HEK293T (cell line): ENCODE data around the gene WDR37.
"Not testable (repeated sequence)": the region's sequence is repeated elsewhere in the genome, so short reads cannot be mapped to it uniquely, and the experiment has no call there.

Source experiments
- CTCF ChIA-PET: fragments of 350-600 bp; formaldehyde crosslinking; extraction: SDS; loops from one replicate; lab custom pipeline; 2021; ENCODE audit warnings: antibody characterized with exemption, inconsistent platforms; lab: Yijun Ruan, JAX
- POLR2A ChIA-PET: fragments of 350-600 bp; formaldehyde crosslinking; extraction: SDS; loops from one replicate; lab custom pipeline; 2020; ENCODE audit warnings: antibody characterized with exemption, inconsistent platforms; lab: Yijun Ruan, JAX
- DNase-seq: peaks from one replicate; pipeline ENCODE4 v3.0.0; 2012; ENCODE audit warnings: mixed read lengths; ENCODE audit errors: extremely low spot score
- ARNT ChIP-seq: fragments of 450-650 bp; IDR thresholded peaks from 2 replicates; pipeline ENCODE4 v1.6.1; 2017; ENCODE audit warnings: mild to moderate bottlenecking
- BHLHE40 ChIP-seq: fragments of 450-650 bp; IDR thresholded peaks from 2 replicates; pipeline ENCODE4 v1.6.1; 2016; ENCODE audit warnings: mild to moderate bottlenecking, moderate library complexity, borderline replicate concordance
- CTBP1 ChIP-seq: fragments of 450-650 bp; IDR thresholded peaks from 2 replicates; pipeline ENCODE4 v1.6.1; 2016; ENCODE audit warnings: borderline replicate concordance
- ELF4 ChIP-seq: fragments of 450-650 bp; IDR thresholded peaks from 2 replicates; pipeline ENCODE4 v1.6.1; 2017; ENCODE audit warnings: antibody characterized with exemption
- FOXA1 ChIP-seq: fragments of 450-650 bp; IDR thresholded peaks from 2 replicates; pipeline ENCODE4 v1.6.1; 2016; ENCODE audit warnings: mild to moderate bottlenecking
- FOXK2 ChIP-seq: fragments of 450-650 bp; IDR thresholded peaks from 2 replicates; pipeline ENCODE4 v1.6.1; 2016; ENCODE audit warnings: mild to moderate bottlenecking
- FOXM1 ChIP-seq: fragments of 450-650 bp; IDR thresholded peaks from 2 replicates; pipeline ENCODE4 v1.6.1; 2017; ENCODE audit warnings: mild to moderate bottlenecking, borderline replicate concordance
- HDGF ChIP-seq: fragments of 450-650 bp; IDR thresholded peaks from 2 replicates; pipeline ENCODE4 v1.6.1; 2017; ENCODE audit warnings: antibody characterized with exemption, borderline replicate concordance
- L3MBTL2 ChIP-seq: fragments of 450-650 bp; conservative IDR thresholded peaks from 2 replicates; pipeline ENCODE4 v1.6.1; 2016; ENCODE audit warnings: mild to moderate bottlenecking
- LEF1 ChIP-seq: fragments of 450-650 bp; IDR thresholded peaks from 2 replicates; pipeline ENCODE4 v1.6.1; 2017; ENCODE audit warnings: mild to moderate bottlenecking, borderline replicate concordance
- NFRKB ChIP-seq: fragments of 450-650 bp; IDR thresholded peaks from 2 replicates; pipeline ENCODE4 v1.6.1; 2016; ENCODE audit warnings: mild to moderate bottlenecking, moderate library complexity
- PKNOX1 ChIP-seq: fragments of 450-650 bp; IDR thresholded peaks from 2 replicates; pipeline ENCODE4 v1.6.1; 2016
- SP1 ChIP-seq: fragments of 450-650 bp; IDR thresholded peaks from 2 replicates; pipeline ENCODE4 v1.6.1; 2017
- SUZ12 ChIP-seq: fragments of 450-650 bp; IDR thresholded peaks from 2 replicates; pipeline ENCODE4 v1.6.1; 2016; ENCODE audit warnings: mild to moderate bottlenecking
- TARDBP ChIP-seq: fragments of 450-650 bp; IDR thresholded peaks from 2 replicates; pipeline ENCODE4 v1.6.1; 2016
- ZNF384 ChIP-seq: fragments of 450-650 bp; IDR thresholded peaks from 2 replicates; pipeline ENCODE4 v1.6.1; 2016

Gene WDR37

DNA sequence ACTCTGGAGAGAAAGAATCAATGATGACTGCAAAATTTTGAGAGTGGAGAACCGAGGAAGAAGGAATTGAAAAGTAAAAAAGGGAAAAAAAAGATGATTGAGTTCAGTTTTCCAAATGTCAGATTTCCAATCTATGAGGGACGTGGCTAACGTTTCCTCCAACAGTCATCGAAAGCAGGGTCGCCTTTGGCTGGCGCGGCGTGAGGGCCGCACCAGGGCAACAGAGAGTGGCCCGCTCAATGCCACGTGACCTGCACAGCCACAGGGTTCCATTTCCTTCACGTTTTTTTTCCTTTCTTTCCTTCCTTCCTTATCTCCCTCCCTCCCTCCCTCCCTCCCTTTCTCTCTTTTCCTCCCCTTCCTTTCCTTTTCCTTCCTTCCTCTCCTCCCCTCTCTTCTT lies 101.9 kb downstream of the WDR37 start:
- TF ChIP-seq FOXA1 (no peak), CTBP1 (no peak), LEF1 (no peak), FOXK2 (no peak), HDGF (no peak), BHLHE40 (no peak), NFRKB (no peak)
- ChIA-PET POLR2A (no interaction called here), CTCF (no interaction called here)
- DNase-seq: no peak

GRCh38 chr10:1158536-1158935 lies 102.4 kb downstream of the WDR37 start:
- POLR2A ChIA-PET, DNase-seq, CTCF ChIA-PET: not testable (repeated sequence)

DNA sequence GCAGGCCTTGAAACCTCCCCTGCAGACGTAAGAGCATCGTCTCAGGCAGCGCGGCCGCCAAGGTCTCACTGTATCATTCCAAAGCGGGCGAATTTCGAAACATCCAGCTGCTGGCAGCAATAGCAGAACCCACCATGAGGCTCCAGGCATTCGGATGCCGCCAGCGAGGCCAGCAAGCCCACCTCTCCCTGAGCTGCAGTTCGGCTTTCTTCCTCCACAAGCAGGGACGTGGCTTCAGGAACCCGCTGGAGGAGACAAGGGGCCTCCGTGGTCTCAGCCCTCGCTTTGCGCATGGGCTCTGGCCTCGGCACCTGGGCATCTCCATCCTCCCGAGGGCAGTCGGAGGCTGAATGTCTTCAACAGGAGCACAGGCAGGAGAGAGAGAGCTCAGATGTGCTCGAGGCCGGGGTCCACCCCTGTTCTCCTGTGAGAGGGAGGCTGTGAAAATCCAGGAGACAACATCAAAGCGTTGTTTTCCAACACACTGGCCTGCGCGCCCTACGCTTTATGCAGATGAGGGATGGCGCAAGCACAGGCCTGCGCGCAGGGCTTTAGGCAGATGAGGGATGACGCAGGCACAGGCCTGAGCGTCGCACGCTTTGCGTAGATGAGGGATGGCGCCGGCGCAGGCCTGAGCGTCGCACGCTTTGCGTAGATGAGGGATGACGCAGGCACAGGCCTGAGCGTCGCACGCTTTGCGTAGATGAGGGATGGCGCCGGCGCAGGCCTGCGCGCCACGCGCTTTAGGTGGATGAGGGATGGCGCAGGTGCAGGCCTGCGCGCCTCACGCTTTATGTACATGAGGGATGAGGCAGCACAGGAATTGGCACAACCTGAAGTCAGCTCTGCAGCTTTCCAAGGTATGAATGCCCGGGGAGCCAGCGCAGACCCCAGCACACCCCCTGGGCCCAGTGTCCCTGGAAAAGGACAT lies 103.2 kb downstream of the WDR37 start:
- CTCF ChIA-PET: interaction anchor here (0.7 kb wide), 1 partner anchor 571 kb away, joined by 9 read pairs; no protein-coding TSS in a partner anchor
- no peak for TF ChIP-seq ELF4
- no peak for TF ChIP-seq NFRKB
- TF ChIP-seq TARDBP: no peak
- no peak for TF ChIP-seq ARNT
- TF ChIP-seq PKNOX1: no peak
- no peak for TF ChIP-seq CTBP1
- no peak for TF ChIP-seq FOXA1
- no peak for TF ChIP-seq FOXK2

GRCh38 chr10:1160561-1161314 lies 104.6 kb downstream of the WDR37 start:
- CTCF ChIA-PET: interaction anchor here (0.7 kb wide), 1 partner anchor 572 kb away, joined by 9 read pairs; no protein-coding TSS in a partner anchor
- DNase-seq: no peak
- POLR2A ChIA-PET: interaction anchor here (0.6 kb wide), 1 partner anchor 107 kb away, joined by 3 read pairs; no protein-coding TSS in a partner anchor
- TF ChIP-seq TARDBP (no peak), CTBP1 (no peak), ARNT (no peak), L3MBTL2 (no peak), ELF4 (no peak), BHLHE40 (no peak), FOXK2 (no peak), PKNOX1 (no peak), HDGF (no peak), SUZ12 (no peak), FOXM1 (no peak), FOXA1 (no peak), SP1 (no peak), NFRKB (no peak), ZNF384 (no peak)

More for the DNA sequence above, 103.2 kb downstream of the WDR37 start:
- POLR2A ChIA-PET: interaction anchor here (0.6 kb wide), 1 partner anchor 106 kb away, joined by 3 read pairs; no protein-coding TSS in a partner anchor
- DNase-seq: no peak

DNA sequence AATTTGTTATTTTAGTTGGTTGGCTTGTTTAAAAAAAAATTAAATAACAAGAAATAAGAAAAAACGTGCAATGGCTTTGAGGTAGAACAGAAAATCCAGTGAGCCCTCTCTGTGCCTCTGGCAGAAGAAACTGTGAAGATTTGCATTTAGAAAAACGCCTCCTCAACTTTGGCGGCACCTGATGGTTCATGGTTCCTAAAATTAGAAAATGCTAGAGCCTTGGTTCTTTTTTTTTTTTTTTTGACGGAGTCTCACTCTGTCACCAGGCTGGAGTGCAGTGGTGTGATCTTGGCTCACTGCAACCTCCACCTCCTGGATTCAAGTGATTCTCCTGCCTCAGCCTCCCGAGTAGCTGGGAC lies 105.1 kb downstream of the WDR37 start:
- DNase-seq, POLR2A ChIA-PET, CTCF ChIA-PET: not testable (repeated sequence)

DNA sequence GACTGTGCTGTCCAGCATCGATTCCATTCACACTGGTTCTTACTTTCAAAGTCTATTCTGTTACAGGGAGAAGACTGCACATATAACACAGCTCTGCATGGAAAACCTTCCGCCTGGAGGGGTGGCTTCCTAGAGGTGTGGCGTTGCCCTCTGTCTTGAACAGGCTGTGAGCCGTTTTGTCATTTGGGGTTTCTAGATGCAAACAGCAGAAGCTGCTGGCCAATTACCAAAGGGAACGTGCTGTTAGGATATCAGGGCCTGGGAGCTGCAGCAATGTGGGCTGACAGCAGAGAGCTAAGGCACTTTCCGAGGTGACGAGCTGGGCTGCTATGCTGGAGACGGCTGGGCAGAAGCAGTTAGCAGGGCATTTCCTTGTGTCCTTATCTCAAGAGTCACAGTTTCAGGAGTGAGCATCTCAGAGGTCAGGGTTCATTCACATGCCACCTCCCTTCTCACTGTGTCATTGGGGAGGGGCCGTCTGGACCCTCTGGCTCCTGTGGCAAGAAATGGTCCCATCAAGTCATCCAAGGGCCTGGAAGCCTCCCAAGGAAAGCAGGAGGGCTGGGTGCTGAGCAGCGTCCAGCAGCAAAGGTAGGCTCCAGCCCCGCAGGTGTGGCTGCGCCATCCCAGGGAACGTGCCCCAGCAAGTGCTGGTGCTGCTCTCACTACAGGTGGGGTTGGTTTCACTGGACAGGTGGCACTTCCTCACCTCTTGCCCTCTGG lies 106.5 kb downstream of the WDR37 start:
- CTCF ChIA-PET: no interaction called here
- DNase-seq: no peak
- no peak for TF ChIP-seq HDGF
- no peak for TF ChIP-seq SUZ12
- TF ChIP-seq PKNOX1: no peak
- no peak for TF ChIP-seq CTBP1
- TF ChIP-seq ELF4: no peak
- TF ChIP-seq ZNF384: no peak
- no peak for TF ChIP-seq BHLHE40
- TF ChIP-seq TARDBP: no peak
- no peak for TF ChIP-seq L3MBTL2
- no peak for TF ChIP-seq FOXA1
- no peak for TF ChIP-seq LEF1
- TF ChIP-seq FOXM1: no peak
- TF ChIP-seq ARNT: no peak
- no peak for TF ChIP-seq FOXK2
- no peak for TF ChIP-seq NFRKB
- TF ChIP-seq SP1: no peak
- POLR2A ChIA-PET: no interaction called here
